B cell (primary cell): ENCODE results near the gene NUMBL. TPM values are rescaled to one million over a fixed set of nuclear protein-coding genes. Genes with fewer than 3 reads are reported as not detected.

Experiments
- ATAC-seq: fragments of 200-7000 bp; cut with Tn5 transposase; one replicate; pipeline ENCODE4 v1.10.0; 2021; ENCODE audit warnings: low read depth, mild to moderate bottlenecking, moderate number of reproducible peaks, moderate library complexity
- CTCF ChIA-PET: fragments of 350-600 bp; sonication (Branson Sonifier 250); formaldehyde crosslinking; loops from one replicate; lab custom pipeline; 2021; ENCODE audit warnings: antibody characterized with exemption, inconsistent platforms; lab: Charles Lee
- POLR2A ChIA-PET: fragments of 350-600 bp; sonication (Branson Sonifier 250); formaldehyde crosslinking; loops from one replicate; lab custom pipeline; 2021; ENCODE audit warnings: antibody characterized with exemption; lab: Charles Lee
- DNase-seq: peaks from one replicate; pipeline ENCODE4 v3.0.0; 2013
- H2AFZ ChIP-seq: 2 replicates; pipeline ENCODE4 v1.6.1; 2012; ENCODE audit warnings: mild to moderate bottlenecking, low read depth, low read length; ENCODE audit not compliant: insufficient read depth, poor library complexity, severe bottlenecking
- H3K27ac ChIP-seq, 2 donors: 1 replicate in 1 of 2; 2 replicates in 1 of 2; pipeline ENCODE4 v1.5.1; 2012 to 2013; ENCODE audit warnings: low read length in 2 of 2, mild to moderate bottlenecking in 2 of 2, moderate library complexity in 1 of 2
- H3K27me3 ChIP-seq, 4 experiments: fragments of 200-600 bp in 1 of 4; sonication (generic) in 1 of 4; replicated peaks in 1 of 4; 1 replicate in 2 of 4; 2 replicates in 2 of 4; pipeline versions ENCODE4 v1.6.1 to v1.7.0; 2013 to 2016; ENCODE audit warnings: low read length in 3 of 4, mild to moderate bottlenecking in 2 of 4, mixed read lengths in 1 of 4, moderate library complexity in 1 of 4; ENCODE audit not compliant: insufficient read depth in 4 of 4, control insufficient read depth in 3 of 4; ENCODE audit errors: control extremely low read depth in 1 of 4
- H3K36me3 ChIP-seq, 2 experiments: replicated peaks in 1 of 2; 1 replicate in 1 of 2; 2 replicates in 1 of 2; pipeline versions ENCODE4 v1.6.1 to v1.7.1; 2013; ENCODE audit warnings: low read length in 1 of 2; ENCODE audit not compliant: insufficient read depth in 2 of 2, control insufficient read depth in 1 of 2; ENCODE audit errors: control extremely low read depth in 1 of 2, extremely low read depth in 1 of 2
- H3K4me1 ChIP-seq, 2 donors: fragments of 200-600 bp in 1 of 2; sonication (generic) in 1 of 2; 1 replicate in 1 of 2; 2 replicates in 1 of 2; pipeline versions ENCODE4 v1.5.1 to v1.6.1; 2013 to 2017; ENCODE audit warnings: low read length in 2 of 2; ENCODE audit not compliant: control insufficient read depth in 2 of 2, insufficient read depth in 2 of 2
- H3K4me2 ChIP-seq: replicated peaks from 2 replicates; pipeline ENCODE3; 2012; ENCODE audit warnings: mild to moderate bottlenecking, low read depth, low read length; ENCODE audit not compliant: poor library complexity, severe bottlenecking
- H3K4me3 ChIP-seq, 5 experiments: fragments of 200-600 bp in 1 of 5; sonication (generic) in 1 of 5; 1 replicate in 3 of 5; 2 replicates in 2 of 5; pipeline versions ENCODE4 v1.5.1 to v1.7.0; 2011 to 2016; ENCODE audit warnings: low read length in 4 of 5, mild to moderate bottlenecking in 4 of 5, low read depth in 2 of 5, control low read depth in 1 of 5, moderate library complexity in 1 of 5; ENCODE audit not compliant: insufficient read depth in 1 of 5; ENCODE audit errors: control extremely low read depth in 1 of 5, extremely low read depth in 1 of 5
- H3K79me2 ChIP-seq: fragments of 200-600 bp; sonication (generic); one replicate; pipeline ENCODE4 v1.6.0; 2016; ENCODE audit warnings: low read length; ENCODE audit not compliant: control insufficient read depth, insufficient read depth
- H3K9ac ChIP-seq: fragments of 200-600 bp; sonication (generic); 2 replicates; pipeline ENCODE4 v1.6.1; 2017; ENCODE audit warnings: mild to moderate bottlenecking, low read length, moderate library complexity
- H3K9me3 ChIP-seq, 3 donors: one replicate each; pipeline versions ENCODE4 v1.6.1 to v1.7.1; 2013; ENCODE audit warnings: low read length in 2 of 3; ENCODE audit not compliant: control insufficient read depth in 2 of 3, insufficient read depth in 1 of 3; ENCODE audit errors: control extremely low read depth in 1 of 3
- H4K20me1 ChIP-seq: 2 replicates; pipeline ENCODE4 v1.6.0; 2012; ENCODE audit warnings: mild to moderate bottlenecking, low read length; ENCODE audit not compliant: insufficient read depth, control insufficient read depth, poor library complexity, severe bottlenecking
- H3K27ac Mint-ChIP-seq: one replicate; pipeline ENCODE4 v1.8.0; 2021; ENCODE audit warnings: mixed read lengths
- H3K27me3 Mint-ChIP-seq: one replicate; pipeline ENCODE4 v1.8.0; 2021; ENCODE audit warnings: mixed read lengths
- H3K4me1 Mint-ChIP-seq: one replicate; pipeline ENCODE4 v1.8.0; 2021; ENCODE audit warnings: mixed read lengths
- H3K4me3 Mint-ChIP-seq: one replicate; pipeline ENCODE4 v1.8.0; 2021; ENCODE audit warnings: mixed read lengths
- H3K9me3 Mint-ChIP-seq: one replicate; pipeline ENCODE4 v1.8.0; 2022; ENCODE audit warnings: mixed read lengths; ENCODE audit not compliant: insufficient read depth
- EZH2 ChIP-seq: IDR thresholded peaks from 2 replicates; pipeline ENCODE4 v1.6.1; 2012; ENCODE audit warnings: borderline replicate concordance, low read depth, mild to moderate bottlenecking, moderate library complexity, low read length; ENCODE audit not compliant: insufficient read depth, poor library complexity, severe bottlenecking
- WGBS: methylation state at CpG from one replicate; pipeline ENCODE4 v1.1.5; 2013; ENCODE audit warnings: missing lambda C conversion rate; ENCODE audit not compliant: insufficient coverage; 5-methylcytosine and 5-hydroxymethylcytosine counted together
- intact Hi-C: fragments of 100-400 bp; cut with micrococcal nuclease; formaldehyde crosslinking; loops from one replicate; pipeline ENCODE4 v1.10.0; 2022
- polyA plus RNA-seq: library from polyadenylated mRNA; depleted of rRNA; stranded (reverse); fragments of >200 nt; gene quantifications from 2 replicates; pipeline ENCODE4 v1.2.3, GENCODE V29; 2012
- total RNA-seq, 2 donors: library from RNA; stranded (reverse); fragments of 120-200 nt in 1 of 2; gene quantifications; 1 replicate in 1 of 2; 2 replicates in 1 of 2; pipeline versions ENCODE4 v1.2.3 to v1.2.4, GENCODE V29; 2013 to 2022
- TF ChIP-seq, protein P1 (sequence below): fragments of 200-600 bp; IDR thresholded peaks from one replicate; pipeline ENCODE4 v1.8.0; 2022; ENCODE audit warnings: antibody characterized with exemption, mild to moderate bottlenecking

The NUMBL gene
- total and polyA plus RNA-seq, 2 donors (not counting 1 experiment from before 2014, with no cell fraction given): 7.8 to 21.8 TPM

DNA sequence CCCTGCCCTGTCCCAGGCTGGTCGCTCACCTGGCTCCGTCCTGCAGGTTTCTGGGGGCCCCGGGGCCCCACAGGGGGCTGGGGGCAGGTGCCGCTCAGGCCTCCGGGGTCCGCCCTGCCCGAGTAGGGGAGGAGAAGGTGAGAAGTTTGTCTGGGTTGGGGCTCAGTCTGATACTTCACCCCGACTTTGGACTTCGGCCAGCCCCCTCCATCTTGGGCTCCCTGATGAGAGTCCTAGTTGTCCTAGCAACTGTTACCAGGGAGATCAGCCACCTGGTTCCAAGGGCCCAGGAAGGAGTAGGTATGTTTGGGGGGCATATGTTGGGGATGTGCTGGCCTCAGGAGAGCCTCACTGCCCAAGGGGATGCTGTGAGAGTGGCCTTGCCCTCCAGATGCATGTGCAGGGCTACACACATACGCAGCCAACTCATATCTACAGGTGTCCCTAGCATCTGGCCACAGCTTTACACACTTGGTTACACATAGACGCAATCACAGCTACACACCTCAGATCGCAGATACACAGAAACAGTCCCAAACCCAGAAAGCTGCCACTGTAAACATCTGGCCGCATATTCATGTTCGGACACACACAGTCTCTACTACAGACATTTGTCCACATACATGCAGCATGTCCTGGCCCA is 3.4 kb downstream of the NUMBL start:
- Histone ChIP-seq H3K9ac (no peak overlapping the region), H3K4me2 (peak overlapping the region; percentile 49), H4K20me1 (no peaks in the 10 kb centered on the region), H3K4me1 (peaks cover 44 to 51% of the 10 kb centered on the region in 2 donors), H2AFZ (no peak overlapping the region), H3K4me3 (peak overlapping the region in 1 of 5 experiments; percentile 12), H3K36me3 (peaks cover 0 to 15% of the 10 kb centered on the region in 2 experiments), H3K27ac (peak overlapping the region; percentile 69 to 71), H3K9me3 (no peaks in the 10 kb centered on the region), H3K27me3 (no peaks in the 10 kb centered on the region), H3K79me2 (peaks cover 3% of the 10 kb centered on the region)
- TF ChIP-seq, protein P1, sequence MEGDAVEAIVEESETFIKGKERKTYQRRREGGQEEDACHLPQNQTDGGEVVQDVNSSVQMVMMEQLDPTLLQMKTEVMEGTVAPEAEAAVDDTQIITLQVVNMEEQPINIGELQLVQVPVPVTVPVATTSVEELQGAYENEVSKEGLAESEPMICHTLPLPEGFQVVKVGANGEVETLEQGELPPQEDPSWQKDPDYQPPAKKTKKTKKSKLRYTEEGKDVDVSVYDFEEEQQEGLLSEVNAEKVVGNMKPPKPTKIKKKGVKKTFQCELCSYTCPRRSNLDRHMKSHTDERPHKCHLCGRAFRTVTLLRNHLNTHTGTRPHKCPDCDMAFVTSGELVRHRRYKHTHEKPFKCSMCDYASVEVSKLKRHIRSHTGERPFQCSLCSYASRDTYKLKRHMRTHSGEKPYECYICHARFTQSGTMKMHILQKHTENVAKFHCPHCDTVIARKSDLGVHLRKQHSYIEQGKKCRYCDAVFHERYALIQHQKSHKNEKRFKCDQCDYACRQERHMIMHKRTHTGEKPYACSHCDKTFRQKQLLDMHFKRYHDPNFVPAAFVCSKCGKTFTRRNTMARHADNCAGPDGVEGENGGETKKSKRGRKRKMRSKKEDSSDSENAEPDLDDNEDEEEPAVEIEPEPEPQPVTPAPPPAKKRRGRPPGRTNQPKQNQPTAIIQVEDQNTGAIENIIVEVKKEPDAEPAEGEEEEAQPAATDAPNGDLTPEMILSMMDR: no peak
- TF ChIP-seq EZH2: no peak
- DNase-seq: no peak
- Mint-ChIP-seq H3K4me3 (no peak overlapping the region), H3K27me3 (no peaks in the 10 kb centered on the region), H3K4me1 (peaks cover 15% of the 10 kb centered on the region), H3K9me3 (no peaks in the 10 kb centered on the region), H3K27ac (no peak overlapping the region)
- peak; percentile 21 for ATAC-seq
- intact Hi-C loops: loop anchor here (1.0 kb wide), 1 partner anchor 29 kb away; the partner anchor contains the start of gene COQ8B
- 68% methylated on average over 7 of the region's 14 CpGs for WGBS
- POLR2A ChIA-PET: interaction anchor here (0.6 to 1.9 kb wide), 7 partner anchors 24 to 132 kb away, joined by 3 to 9 read pairs (median 4); partner anchors contain the start of genes ACTMAP, COQ8B, EGLN2 and ITPKC
- CTCF ChIA-PET: interaction anchor here (0.7 to 1.7 kb wide), 8 partner anchors 19 to 132 kb away, joined by 3 to 7 read pairs (median 3); partner anchors contain the start of genes COQ8B and ITPKC

DNA sequence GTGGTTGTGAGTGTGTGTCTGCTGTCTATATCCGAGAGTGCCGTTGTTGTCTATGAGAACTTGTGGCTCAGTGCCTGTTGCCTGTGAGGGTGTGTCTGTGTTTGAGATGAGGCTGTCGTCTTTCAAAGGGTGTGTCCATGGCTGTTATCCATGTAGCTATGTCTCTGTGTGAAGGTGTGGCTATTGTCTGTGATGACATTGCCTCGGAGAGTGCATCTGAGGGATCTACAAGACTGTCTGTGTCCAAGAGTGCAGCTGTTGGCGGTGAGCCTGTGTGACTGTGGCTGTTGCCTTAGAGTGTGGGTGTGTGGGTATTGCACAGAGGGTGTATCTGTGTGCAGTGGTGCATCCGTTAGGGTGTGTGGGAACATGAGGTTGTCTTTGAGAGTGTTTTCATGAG is 4.9 kb downstream of the NUMBL start:
- H3K9me3 ChIP-seq: no peaks in the 10 kb centered on the region
- H3K36me3 ChIP-seq: peaks cover 0 to 21% of the 10 kb centered on the region in 2 experiments
- H3K9ac ChIP-seq: no peak overlapping the region
- no peaks in the 10 kb centered on the region for H3K27me3 ChIP-seq
- CTCF ChIA-PET: no interaction called here
- no peak overlapping the region for H3K4me2 ChIP-seq
- ATAC-seq (no peak), DNase-seq (no peak)
- H4K20me1 ChIP-seq: no peaks in the 10 kb centered on the region
- no peak overlapping the region for H3K27ac ChIP-seq
- POLR2A ChIA-PET: no interaction called here
- intact Hi-C loops: no loop called here
- WGBS: over 99% methylated on average over 6 of the region's 6 CpGs
- peak overlapping the region; percentile 42 for H3K27ac Mint-ChIP-seq
- peaks cover 6% of the 10 kb centered on the region for H3K4me1 Mint-ChIP-seq
- no peak overlapping the region for H2AFZ ChIP-seq
- no peak for TF ChIP-seq EZH2
- TF ChIP-seq, protein P1: no peak
- no peak overlapping the region for H3K4me3 ChIP-seq
- H3K9me3 Mint-ChIP-seq: no peaks in the 10 kb centered on the region
- no peaks in the 10 kb centered on the region for H3K27me3 Mint-ChIP-seq
- H3K4me1 ChIP-seq: peaks cover 38 to 40% of the 10 kb centered on the region in 2 donors
- peaks cover 3% of the 10 kb centered on the region for H3K79me2 ChIP-seq
- no peak overlapping the region for H3K4me3 Mint-ChIP-seq
